ENCODE results near the gene MACF1. TPM values are rescaled to one million over a fixed set of nuclear protein-coding genes. Genes with fewer than 3 reads are reported as not detected.
A peak's percentile ranks its signal among the peaks of the same experiment; 100 is the strongest.

MACF1 gene
- total and polyA plus RNA-seq, 2 of the 13 experiments (the other 11 are each of a cell fraction or from before 2014, with no cell fraction given): 36.7 to 65.4 TPM

DNA sequence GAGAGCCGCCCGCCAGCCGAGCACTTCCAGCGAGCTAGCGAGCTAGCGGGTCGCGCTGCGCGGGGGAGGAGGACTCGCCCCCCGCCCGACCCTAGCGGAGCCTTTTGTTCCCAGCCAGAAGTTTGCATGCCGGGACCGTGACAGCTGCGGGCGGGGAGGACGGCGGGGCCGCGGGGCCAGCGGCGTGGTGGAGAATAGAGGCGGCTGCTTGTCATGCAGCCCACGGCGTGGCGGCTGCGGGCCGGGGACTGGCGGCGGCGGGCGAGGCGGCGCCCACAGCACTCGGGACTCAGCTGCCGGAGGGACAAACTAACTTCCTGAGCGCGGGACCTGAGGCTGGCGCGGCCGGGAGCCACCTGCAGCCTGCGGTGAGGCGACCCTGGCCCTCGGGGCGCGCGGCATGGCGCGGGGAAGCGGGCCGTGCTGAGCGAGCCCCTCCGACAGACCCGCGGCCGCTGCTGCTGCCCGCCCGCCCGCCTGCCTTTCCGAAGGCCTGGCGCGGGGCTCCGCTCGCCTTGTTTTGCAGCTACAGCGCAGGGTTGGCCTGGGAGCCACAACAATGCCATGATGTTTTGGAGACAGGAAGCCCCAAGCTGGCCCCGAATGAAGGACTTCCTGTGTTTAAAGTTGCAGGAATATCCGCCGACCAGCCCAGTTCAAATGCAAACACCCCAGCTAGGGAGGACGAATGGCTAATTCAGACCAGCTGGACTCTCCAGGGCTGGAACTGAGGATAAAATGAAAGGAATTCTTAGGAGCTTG lies 204.7 kb downstream of the MACF1 start (continued):
- peak; percentile 53 for TF ChIP-seq ZBTB2 (CRISPR knock-in tag; IDR thresholded peaks at IDR 0.05; ENCODE audit: low read depth)
- no peak; the same call in 1 of the 2 replicates for TF ChIP-seq ESRRA (CRISPR knock-in tag; IDR thresholded peaks at IDR 0.05; ENCODE audit: low read depth)
- TF ChIP-seq, protein P1, sequence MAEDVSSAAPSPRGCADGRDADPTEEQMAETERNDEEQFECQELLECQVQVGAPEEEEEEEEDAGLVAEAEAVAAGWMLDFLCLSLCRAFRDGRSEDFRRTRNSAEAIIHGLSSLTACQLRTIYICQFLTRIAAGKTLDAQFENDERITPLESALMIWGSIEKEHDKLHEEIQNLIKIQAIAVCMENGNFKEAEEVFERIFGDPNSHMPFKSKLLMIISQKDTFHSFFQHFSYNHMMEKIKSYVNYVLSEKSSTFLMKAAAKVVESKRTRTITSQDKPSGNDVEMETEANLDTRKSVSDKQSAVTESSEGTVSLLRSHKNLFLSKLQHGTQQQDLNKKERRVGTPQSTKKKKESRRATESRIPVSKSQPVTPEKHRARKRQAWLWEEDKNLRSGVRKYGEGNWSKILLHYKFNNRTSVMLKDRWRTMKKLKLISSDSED (CRISPR knock-in tag; IDR thresholded peaks at IDR 0.05): no peak
- TF ChIP-seq HMG20B (CRISPR knock-in tag; conservative IDR thresholded peaks at IDR 0.05): no peak
- no peak for TF ChIP-seq MYNN (CRISPR knock-in tag; IDR thresholded peaks at IDR 0.05; ENCODE audit: low read depth)
- no peak for TF ChIP-seq E2F5 (CRISPR knock-in tag; conservative IDR thresholded peaks at IDR 0.05)
- TF ChIP-seq TBX3 (IDR thresholded peaks at IDR 0.05; ENCODE audit: borderline replicate concordance): no peak
- no peak for TF ChIP-seq NFRKB (IDR thresholded peaks at IDR 0.05)
- TF ChIP-seq PAXIP1 (CRISPR knock-in tag; conservative IDR thresholded peaks at IDR 0.05): peak; percentile 9; the same call in 1 of the 2 replicates
- no peak for TF ChIP-seq SIX1 (CRISPR knock-in tag; IDR thresholded peaks at IDR 0.05; ENCODE audit: borderline replicate concordance)
- no peak for TF ChIP-seq RCOR2 (CRISPR knock-in tag; IDR thresholded peaks at IDR 0.05)
- TF ChIP-seq GPN1 (CRISPR knock-in tag; IDR thresholded peaks at IDR 0.05; ENCODE audit: borderline replicate concordance): no peak
- TF ChIP-seq ZNF773 (CRISPR knock-in tag; IDR thresholded peaks at IDR 0.05; ENCODE audit: borderline replicate concordance): no peak
- no peak for TF ChIP-seq CEBPB (IDR thresholded peaks at IDR 0.05; ENCODE audit: borderline replicate concordance, low read depth, low read length)
- TF ChIP-seq ZNF484 (CRISPR knock-in tag; IDR thresholded peaks at IDR 0.05; ENCODE audit: borderline replicate concordance, low read depth): no peak
- TF ChIP-seq NCOA5 (CRISPR knock-in tag; IDR thresholded peaks at IDR 0.05): no peak
- TF ChIP-seq ATF1 (CRISPR knock-in tag; IDR thresholded peaks at IDR 0.05): no peak
- TF ChIP-seq ZEB1 (IDR thresholded peaks at IDR 0.05; ENCODE audit: insufficient replicate concordance, low read depth): no peak
- TF ChIP-seq ZBTB20 (CRISPR knock-in tag; IDR thresholded peaks at IDR 0.05; ENCODE audit: borderline replicate concordance, low read depth): no peak
- no peak for TF ChIP-seq ZBTB21 (CRISPR knock-in tag; IDR thresholded peaks at IDR 0.05)
- TF ChIP-seq NFE2L1 (CRISPR knock-in tag; IDR thresholded peaks at IDR 0.05; ENCODE audit: borderline replicate concordance): no peak
- TF ChIP-seq REPIN1 (CRISPR knock-in tag; IDR thresholded peaks at IDR 0.05; ENCODE audit: borderline replicate concordance, low read depth): no peak
- TF ChIP-seq DRAP1 (CRISPR knock-in tag; IDR thresholded peaks at IDR 0.05): no peak
- TF ChIP-seq ZBTB7B (CRISPR knock-in tag; IDR thresholded peaks at IDR 0.05): no peak

Data from HepG2 (cell line).